Tibial artery (tissue), 4 donors: ENCODE measurements around the gene RSBN1.

ENCODE experiments used
- DNase-seq, 2 donors: peaks; one replicate each; pipeline ENCODE4 v3.0.0-alpha.2; 2019
- H3K27ac ChIP-seq, 2 donors: fragments of 200-600 bp; sonication (generic) in 1 of 2; 1 replicate in 1 of 2; 2 replicates in 1 of 2; pipeline ENCODE4 v1.5.1; 2018 to 2019; ENCODE audit warnings: mild to moderate bottlenecking in 1 of 2
- H3K27me3 ChIP-seq, 2 donors: fragments of 200-600 bp; sonication (generic) in 1 of 2; one replicate each; pipeline versions ENCODE4 v1.5.1 to v1.6.0; 2016 to 2019
- H3K36me3 ChIP-seq, 3 donors: fragments of 200-600 bp; sonication (generic) in 2 of 3; one replicate each; pipeline ENCODE4 v1.5.1; 2016 to 2019; ENCODE audit warnings: mild to moderate bottlenecking in 2 of 3
- H3K4me1 ChIP-seq, 4 donors: fragments of 200-600 bp; sonication (generic) in 2 of 4; 1 replicate in 3 of 4; 2 replicates in 1 of 4; pipeline ENCODE4 v1.5.1; 2016 to 2019
- H3K4me3 ChIP-seq, 2 donors: fragments of 200-600 bp; sonication (generic) in 1 of 2; 1 replicate in 1 of 2; 2 replicates in 1 of 2; pipeline ENCODE4 v1.5.1; 2018 to 2019; ENCODE audit warnings: mild to moderate bottlenecking in 2 of 2
- H3K9me3 ChIP-seq, 3 donors: fragments of 200-600 bp; sonication (generic) in 1 of 3; one replicate each; pipeline ENCODE4 v1.5.1; 2016 to 2019
- CTCF ChIP-seq, 2 experiments: fragments of 200-600 bp in 1 of 2; fragments of 450-650 bp in 1 of 2; IDR thresholded peaks; one replicate each; pipeline ENCODE4 v1.5.1; 2017 to 2019; ENCODE audit warnings: antibody characterized with exemption in 2 of 2, mild to moderate bottlenecking in 1 of 2, moderate library complexity in 1 of 2
- intact Hi-C: fragments of 100-400 bp; cut with DNase I; formaldehyde crosslinking; loops from one replicate; pipeline ENCODE4 v1.15.0; 2023; ENCODE audit warnings: low total_unique reads

Gene RSBN1

GRCh38 chr1:113850127-113850796, 38.0 kb upstream of the RSBN1 start:
- Histone ChIP-seq H3K9me3 (no peaks in the 10 kb centered on the region), H3K4me1 (no peaks in the 10 kb centered on the region), H3K36me3 (no peaks in the 10 kb centered on the region), H3K27me3 (no peaks in the 10 kb centered on the region), H3K27ac (no peak overlapping the region), H3K4me3 (no peak overlapping the region)
- intact Hi-C loops: no loop called here
- no peak for DNase-seq
- TF ChIP-seq CTCF (IDR thresholded peaks at IDR 0.05): no peak

- H3K4me3 ChIP-seq: no peak overlapping the region
- H3K4me1 ChIP-seq: no peaks in the 10 kb centered on the region
- H3K27me3 ChIP-seq: no peaks in the 10 kb centered on the region
- H3K36me3 ChIP-seq: no peaks in the 10 kb centered on the region
- intact Hi-C loops: loop anchor here (10.0 kb wide), 1 partner anchor 46 kb away; no protein-coding TSS in a partner anchor
- H3K9me3 ChIP-seq: no peaks in the 10 kb centered on the region
- no peak overlapping the region for H3K27ac ChIP-seq
- TF ChIP-seq CTCF (IDR thresholded peaks at IDR 0.05): no peak
- no peak for DNase-seq
These were observed 36.8 kb upstream of the RSBN1 start for GRCh38 chr1:113849072-113849471.

- H3K4me1 ChIP-seq: no peaks in the 10 kb centered on the region
- H3K9me3 ChIP-seq: no peaks in the 10 kb centered on the region
- no peak for TF ChIP-seq CTCF (IDR thresholded peaks at IDR 0.05)
- H3K36me3 ChIP-seq: no peaks in the 10 kb centered on the region
- H3K4me3 ChIP-seq: no peak overlapping the region
- DNase-seq: no peak
- H3K27me3 ChIP-seq: no peaks in the 10 kb centered on the region
- H3K27ac ChIP-seq: no peak overlapping the region
- intact Hi-C loops: loop anchor here (10.0 kb wide), 1 partner anchor 48 kb away; no protein-coding TSS in a partner anchor
These were observed 34.2 kb upstream of the RSBN1 start for GRCh38 chr1:113846391-113847035.

- H3K4me3 ChIP-seq: no peak overlapping the region
- no peaks in the 10 kb centered on the region for H3K4me1 ChIP-seq
- no peaks in the 10 kb centered on the region for H3K9me3 ChIP-seq
- no peak for DNase-seq
- no peaks in the 10 kb centered on the region for H3K27me3 ChIP-seq
- no peak for TF ChIP-seq CTCF (IDR thresholded peaks at IDR 0.05)
- H3K27ac ChIP-seq: no peak overlapping the region
- intact Hi-C loops: loop anchor here (10.0 kb wide), 2 partner anchors 98 to 448 kb away; no protein-coding TSS in a partner anchor
- H3K36me3 ChIP-seq: no peaks in the 10 kb centered on the region
These were observed 24.3 kb upstream of the RSBN1 start for GRCh38 chr1:113836534-113836933.

- DNase-seq: no peak
These were observed 23.5 kb upstream of the RSBN1 start for GRCh38 chr1:113835686-113836290.

More at GRCh38 chr1:113835686-113836290, 23.5 kb upstream of the RSBN1 start:
- Histone ChIP-seq H3K9me3 (no peaks in the 10 kb centered on the region), H3K4me1 (no peaks in the 10 kb centered on the region), H3K27ac (no peak overlapping the region), H3K27me3 (no peaks in the 10 kb centered on the region), H3K4me3 (no peak overlapping the region), H3K36me3 (no peaks in the 10 kb centered on the region)
- peak; percentile 62 to 65 for TF ChIP-seq CTCF (IDR thresholded peaks at IDR 0.05)
- intact Hi-C loops: loop anchor here (10.0 kb wide), 2 partner anchors 99 to 449 kb away; no protein-coding TSS in a partner anchor
